NCI-H1436 (cell line): ENCODE data around the gene CEP85L.

Source experiments
- DNase-seq: peaks from one replicate; lab custom pipeline; 2025; lab: John Stamatoyannopoulos, UW

CEP85L gene

DNA sequence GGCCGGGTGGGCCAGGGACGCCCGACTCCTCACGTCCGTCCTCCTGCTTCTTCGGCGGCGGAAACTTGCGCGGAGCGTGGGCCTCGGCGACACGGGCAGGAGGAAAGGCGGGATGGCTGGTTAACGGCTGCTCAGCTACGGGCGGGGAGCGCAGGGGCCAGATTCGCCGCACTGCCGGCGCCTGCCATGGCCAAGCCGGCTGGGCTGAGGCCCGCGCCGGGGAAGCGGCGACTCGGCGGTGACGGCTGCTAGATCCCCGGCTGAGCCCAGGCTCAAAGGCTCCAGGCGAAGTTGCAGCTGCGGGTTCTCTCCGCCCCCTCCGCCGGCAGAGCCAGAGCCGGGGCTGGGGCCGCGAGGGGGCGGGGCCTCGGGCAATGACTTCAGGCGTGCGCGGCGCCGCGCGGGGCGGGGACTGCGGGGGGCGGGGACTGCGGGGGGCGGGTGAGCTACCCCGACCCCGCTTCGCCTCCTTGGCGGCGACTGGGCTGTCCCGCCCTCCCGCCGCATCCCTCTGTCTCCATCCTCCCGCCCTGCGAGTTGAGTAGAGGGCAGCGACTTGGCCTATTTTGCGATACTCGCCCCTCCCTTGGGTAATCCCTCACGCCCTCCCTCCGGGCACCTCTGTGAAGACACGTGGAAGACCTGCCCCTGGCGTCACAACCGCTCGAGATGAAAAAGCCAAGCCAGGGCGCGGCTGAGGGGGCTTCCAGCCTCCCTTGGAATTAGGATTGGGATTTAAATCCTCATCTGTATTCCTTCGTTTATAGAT lies at the start of gene CEP85L:
Gene CEP85L (minus strand): TSS at position 310 of the 769 bp plus-strand sequence. CDS start 322 bp downstream, outside the sequence.
- peak; percentile 93 for DNase-seq

DNA sequence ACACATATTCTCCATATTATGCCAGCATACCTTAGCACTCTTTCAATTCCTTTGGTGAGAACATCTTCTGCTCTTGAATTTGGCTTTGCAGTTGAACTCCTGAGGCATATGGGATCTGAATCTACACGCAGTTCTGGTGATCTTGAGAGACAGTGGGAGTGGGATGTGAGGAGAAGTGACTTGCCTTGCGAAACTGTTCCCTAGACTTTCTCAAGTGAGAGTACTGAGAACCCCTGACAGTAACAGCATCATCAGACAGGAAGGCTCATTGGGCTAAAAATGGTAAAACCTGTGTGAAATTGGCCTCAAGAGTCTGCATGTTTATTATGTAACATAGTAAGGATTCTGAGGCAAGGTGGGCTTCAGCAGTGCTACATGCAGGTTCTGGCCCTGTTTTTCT lies 49.1 kb upstream of the CEP85L start:
- DNase-seq: no peak

DNA sequence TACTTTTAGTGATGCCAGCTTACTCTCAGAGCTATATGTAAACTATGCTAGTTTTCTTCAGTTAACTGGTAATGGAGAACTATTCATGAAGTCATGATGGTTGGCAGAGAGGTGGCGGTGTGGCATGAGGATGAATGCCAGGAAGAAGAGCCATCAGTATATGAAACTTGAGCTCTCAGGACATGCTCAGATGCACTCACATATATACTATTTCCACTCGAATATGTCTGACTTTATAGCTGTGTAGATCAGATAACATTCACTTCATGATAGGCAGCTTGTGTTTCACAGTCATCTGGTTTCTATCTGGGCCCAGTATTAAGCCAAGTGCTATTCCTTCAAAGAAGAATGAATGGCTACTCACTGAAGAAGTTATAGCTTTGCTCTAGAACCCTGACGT lies 46.2 kb upstream of the CEP85L start:
- no peak for DNase-seq

DNA sequence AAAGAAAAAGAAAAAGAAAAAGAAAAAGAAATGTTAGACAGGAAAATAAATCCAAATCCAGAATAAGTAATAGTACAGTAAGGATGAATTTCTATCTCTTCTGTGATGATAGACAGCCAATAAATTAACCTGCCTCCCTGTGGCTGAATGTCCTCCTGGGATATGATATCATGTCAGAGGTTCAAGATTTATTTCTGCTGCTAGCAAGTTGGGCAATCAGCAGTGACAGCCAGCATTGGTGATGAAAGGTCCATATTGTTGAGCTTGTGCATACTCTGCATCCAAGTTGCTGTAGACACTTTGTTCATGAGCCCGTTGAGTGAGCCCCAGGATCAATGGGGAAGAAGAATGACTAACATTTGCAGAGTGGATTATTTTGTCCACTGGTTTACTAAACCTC lies 44.9 kb upstream of the CEP85L start:
- DNase-seq: no peak

DNA sequence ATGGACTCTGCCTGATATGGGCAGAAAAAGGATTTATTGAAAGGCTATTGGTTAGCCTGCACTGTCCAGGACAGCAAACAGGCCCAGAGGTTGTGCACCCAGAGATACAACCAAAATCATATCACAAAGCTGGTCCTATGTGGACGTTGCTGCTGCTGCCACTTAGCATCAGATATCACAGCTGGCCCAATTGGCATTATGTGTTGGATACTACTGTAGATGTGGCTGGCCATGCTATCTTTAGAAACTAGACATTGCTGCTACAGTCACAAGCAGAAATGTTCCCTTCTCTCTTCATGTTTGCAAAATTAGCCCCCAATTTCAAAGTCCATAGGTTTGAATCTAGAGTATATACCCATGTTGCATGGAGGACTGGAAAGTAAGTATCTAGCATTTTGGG lies 42.2 kb upstream of the CEP85L start:
- DNase-seq: no peak

DNA sequence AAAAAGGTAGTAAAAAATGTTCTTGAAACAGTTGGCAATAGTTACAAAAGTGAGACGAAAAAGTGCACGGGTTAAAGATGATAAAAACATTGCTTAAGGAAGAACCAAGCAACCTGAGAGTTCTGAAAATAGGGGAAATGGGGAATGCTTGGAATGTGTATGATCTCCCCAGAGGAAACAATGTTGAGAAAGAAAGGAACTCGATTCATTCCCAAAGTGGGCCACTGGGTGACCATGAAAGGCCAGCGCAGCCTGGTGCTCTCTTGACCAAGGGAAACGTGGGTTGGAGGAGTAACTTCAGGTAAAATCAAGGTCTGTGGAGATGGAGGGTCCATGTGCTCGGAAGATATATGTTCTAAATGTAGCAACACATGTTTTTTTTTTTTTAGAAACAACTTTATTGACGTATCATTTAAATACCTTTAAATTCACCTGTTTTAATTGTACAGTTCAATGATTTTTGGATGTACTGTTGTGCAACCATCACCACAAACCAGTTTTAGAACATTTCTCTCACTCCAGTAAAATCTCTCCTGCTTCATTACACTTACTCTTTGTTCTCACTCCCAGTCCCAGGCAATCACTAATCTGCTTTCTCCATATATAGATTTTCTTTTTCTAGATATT lies 34.5 kb upstream of the CEP85L start:
- DNase-seq: no peak

DNA sequence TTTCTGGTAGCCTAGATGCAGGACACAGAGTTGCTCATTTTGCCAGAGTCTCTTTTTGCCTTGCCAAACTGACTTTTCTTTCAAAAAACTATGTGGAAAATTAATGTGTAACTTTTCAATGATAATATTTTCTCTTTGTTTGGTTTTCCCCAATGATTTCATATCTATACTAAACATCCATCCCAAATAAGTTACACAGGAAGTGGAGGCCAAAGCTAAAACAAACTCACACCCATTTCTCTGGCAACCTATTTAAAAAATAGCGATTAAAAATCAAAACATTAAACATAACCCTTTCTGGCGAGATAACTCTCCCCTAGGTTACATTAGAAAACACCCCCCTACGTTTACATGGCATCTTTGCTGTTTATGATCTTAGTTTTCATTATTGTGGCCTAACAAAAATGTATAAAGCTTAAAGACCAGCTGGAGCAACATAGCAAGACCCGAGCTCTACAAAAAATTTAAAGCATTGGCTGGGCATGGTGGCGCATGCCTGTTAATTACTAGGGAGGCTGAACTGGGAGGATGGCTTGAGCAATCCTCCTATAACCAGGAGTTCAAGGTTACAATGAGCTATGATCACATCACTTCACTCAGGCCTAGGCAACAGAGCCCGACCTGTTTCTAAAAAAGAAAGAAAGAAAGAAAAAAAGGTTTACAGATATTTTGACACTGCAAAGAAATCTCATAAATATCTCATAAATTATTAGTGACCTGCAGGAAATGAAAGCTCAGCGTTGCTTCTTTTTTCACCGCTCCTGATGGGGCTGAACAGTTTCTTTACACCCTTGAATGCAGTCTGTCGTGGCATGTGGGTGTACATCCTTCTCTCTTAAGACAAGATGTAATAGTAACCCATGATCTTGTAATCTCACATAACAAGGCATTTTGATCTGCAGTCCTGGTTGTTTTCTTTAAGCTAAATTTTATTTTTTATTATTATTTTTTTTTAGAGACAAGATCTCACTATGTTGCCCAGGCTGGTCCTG lies 32.8 kb upstream of the CEP85L start:
- DNase-seq: no peak

DNA sequence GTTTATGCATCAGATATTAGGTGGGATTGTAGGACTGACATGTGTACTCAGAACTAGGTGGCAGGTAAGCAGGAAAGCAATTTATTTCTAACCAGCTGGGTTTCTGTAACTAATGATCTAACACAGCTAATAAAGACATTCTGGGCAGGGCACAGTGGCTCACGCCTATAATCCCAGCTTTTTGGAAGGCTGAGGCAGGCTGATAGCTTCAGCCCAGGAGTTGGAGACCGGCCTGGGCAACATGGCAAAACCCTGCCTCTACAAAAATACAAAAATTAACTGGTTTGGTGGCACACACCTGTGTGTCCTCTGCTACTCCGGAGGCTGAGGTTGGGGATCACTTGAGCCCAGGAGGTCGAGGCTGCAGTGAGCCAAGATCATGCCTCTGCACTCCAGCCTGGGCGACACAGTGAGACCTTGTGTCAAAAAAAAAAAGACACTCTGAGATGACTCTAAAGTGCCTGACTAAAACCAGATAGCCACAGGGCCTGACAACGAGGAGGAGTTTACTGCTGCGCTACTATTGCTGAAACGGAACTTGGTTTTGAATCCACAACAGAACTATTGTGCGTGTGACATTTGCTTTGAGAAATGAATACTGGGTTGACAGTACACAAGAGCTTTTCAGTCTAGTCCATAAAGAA lies 29.2 kb upstream of the CEP85L start:
- no peak for DNase-seq

DNA sequence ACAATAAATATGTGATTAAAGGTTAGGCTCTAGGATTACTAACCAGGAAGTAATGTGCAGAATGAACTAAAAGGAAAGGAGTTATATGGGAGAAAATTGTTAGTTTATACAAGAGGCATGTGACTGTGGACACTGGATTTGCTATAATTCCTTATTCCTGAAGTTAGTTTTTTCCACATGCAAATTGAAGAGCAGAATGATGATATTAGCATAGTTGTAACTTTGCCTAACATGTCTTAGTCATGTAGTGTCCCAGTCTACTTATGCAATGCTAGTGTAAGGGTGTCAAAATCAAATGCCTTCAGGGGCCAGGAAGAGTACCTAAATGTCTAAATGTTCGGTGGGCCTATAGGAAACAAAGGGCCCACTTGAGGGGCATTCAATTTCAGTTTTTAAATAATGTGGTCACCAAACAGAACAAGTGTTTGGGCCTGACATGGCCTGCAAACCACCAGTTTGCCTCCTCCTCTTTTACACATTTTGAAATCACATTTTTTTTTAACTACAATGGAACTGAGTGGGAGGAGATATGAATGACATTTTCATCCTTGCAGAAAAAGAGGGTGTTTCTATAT lies 28.0 kb upstream of the CEP85L start:
- DNase-seq: no peak

DNA sequence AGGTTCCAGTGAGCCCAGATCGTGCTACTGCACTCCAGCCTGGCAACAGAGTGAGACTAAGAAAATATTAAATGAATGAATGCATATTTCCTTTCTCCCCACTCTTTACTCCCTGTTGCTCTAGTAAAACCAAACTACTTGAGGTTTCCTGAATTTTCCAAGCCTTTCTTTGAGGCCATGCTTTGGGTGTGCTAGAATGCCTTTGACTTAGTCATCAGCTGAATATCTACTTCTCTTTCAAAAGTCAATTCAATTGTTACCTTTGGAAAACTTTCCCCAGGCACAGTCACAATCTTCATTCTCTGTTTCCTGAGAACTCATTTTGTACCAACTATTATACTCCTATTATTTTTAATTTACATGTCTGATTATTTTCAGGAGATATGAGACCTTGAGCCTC lies 27.5 kb upstream of the CEP85L start:
- no peak for DNase-seq

DNA sequence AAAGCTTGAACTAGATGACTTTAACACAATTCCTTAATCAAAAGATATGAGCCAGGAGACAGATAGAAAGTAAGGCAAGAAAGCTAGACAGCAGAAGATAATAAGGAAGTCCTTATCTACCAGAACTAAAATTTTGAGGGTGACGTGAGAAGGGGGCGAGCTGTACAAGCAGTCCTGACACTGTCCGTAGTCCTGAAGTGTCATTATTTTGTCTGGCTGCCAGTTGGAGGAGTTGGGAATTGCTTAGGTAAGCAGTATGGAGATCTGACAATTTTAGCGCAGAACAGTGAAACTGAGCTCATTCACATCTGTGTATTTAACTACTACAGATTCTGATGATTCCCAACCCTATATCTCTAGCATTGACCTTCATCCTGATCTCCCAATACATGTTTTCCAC lies 25.8 kb upstream of the CEP85L start:
- DNase-seq: no peak

DNA sequence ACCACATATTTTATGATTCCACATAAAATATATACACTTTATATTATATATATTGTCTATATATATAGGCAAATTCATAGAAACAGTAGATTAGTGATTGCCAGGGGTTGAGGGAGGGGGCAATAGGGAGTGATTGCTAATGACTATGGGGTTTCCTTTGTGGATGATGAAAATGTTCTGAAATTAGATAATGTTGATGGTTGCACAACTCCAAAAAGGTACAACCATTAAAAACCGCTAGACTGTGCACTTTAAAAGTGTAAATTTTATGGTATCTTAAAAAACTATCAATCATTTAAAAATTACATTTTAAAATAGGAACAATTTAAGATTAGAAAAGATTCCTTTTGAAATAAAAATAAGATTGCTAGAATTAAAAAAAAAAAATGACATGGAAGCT lies 23.8 kb upstream of the CEP85L start:
- no peak for DNase-seq

DNA sequence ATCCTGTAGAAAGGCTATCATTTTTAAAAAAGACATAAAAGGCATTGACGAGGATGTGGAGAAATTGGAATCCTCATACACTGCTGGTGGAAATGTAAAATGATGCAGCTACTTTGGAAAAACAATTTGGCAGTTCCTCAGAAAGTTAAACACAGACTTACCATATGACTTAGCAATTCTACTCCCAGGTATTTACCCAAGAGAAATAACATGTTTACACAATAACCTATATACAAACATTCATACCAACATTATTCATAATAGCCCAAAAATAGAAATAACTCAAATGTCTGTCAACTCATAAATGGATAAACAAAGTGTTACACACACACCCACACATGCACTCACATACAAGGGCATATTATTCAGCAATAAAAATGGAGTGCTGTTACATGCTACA lies 23.4 kb upstream of the CEP85L start:
- no peak for DNase-seq

DNA sequence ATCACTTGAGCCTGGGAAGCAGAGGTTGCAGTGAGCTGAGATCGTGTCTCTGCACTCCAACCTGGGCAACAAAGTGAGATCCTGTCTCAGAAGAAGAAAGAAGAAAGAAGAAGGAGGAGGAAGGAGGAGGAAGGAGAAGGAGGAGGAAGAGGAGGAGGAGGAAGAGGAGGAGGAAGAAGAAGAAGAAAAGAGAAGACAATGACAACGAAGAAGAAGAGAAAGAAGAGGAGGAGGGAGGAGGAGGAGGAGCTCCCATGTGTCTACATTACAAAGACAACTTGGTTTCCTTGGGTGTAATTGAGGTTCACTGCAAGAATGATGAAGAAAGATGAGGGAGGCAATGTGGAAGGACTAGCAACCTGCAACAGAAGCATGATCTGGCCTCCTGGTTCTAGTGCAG lies 21.3 kb upstream of the CEP85L start:
- DNase-seq: no peak

DNA sequence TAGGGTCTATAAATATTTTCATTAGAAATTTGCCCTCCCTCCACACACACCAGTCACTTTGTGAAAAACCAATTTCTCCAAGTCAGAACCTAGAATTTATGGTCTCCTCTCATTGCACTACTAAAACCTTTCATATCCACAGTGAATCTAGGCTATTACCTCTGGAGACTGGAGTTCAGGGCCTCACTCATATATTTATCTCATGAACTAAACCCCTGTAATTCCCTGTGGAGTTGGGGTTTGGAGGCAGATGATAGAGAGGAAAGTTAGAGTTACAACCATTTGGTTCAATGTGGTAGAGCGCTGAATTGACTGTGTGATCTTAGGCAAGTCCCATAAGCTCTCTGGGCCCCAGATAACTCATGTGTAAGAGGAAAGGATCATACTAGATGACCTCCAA lies 18.2 kb upstream of the CEP85L start:
- DNase-seq: no peak

DNA sequence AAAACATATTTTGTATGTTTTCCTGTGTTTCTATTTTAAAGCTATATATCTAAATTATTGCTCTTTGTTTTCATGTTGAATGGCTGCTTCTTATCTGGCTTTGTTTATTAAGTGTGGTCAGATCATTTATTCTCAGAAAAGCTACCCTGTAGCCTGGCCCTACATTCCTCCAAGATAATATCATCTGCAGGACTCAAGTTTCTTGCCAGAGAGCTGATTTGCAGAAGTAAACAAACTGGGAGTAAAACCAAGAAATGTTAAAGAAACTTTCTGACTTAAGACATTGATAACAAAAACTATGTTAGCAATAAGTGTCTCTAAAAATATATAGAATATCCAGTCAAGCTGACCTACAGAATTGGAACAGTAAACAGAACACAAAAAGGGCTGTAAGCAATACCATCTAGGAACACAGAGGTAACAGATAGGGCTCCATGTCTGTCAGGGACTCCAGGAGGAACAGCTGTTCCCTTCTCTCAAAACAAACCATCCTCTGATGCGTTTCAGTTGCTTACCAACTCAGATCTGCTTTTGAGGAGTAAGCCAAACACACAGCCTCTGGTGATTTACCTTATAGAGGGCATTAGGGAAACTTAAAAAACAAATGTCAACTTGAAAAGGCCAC lies 17.5 kb upstream of the CEP85L start:
- DNase-seq: no peak

DNA sequence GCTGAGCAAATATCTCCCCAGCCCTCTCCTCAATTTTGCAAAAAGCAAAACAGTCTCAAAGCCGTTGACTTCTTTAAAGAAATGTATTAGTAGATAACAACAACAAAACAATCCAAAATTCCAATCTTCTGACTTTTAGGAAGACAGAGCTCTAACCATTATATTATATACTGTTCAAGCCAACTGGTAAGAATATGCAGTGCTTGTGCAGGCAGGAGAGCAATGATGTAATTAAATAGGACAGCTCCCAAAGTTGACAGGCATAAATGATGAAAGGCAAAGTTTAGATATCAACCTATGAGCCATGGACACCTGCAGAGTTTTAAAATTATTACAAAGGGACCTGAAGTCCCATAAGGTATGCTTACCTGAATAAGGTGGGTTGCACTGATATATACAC lies 16.6 kb upstream of the CEP85L start:
- DNase-seq: no peak

DNA sequence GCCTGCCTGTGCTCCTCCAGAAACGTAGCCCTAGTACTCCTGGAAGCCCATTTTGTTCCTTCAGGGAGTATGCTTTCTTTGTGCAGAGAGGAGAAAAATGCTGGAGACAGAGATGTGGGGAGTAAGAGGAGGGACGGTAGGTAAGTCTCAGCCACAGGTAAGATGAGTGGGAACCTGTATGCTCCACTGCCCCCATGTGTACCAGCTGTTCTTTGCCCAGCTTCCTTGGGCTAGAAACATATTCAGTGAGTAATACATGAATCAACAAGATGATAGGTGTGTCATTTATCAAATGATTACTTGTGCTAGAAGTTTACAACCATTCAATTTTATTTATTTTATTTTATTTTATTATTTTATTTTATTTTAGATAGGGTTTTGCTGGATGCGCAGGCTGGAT lies 13.6 kb upstream of the CEP85L start:
- DNase-seq: no peak

DNA sequence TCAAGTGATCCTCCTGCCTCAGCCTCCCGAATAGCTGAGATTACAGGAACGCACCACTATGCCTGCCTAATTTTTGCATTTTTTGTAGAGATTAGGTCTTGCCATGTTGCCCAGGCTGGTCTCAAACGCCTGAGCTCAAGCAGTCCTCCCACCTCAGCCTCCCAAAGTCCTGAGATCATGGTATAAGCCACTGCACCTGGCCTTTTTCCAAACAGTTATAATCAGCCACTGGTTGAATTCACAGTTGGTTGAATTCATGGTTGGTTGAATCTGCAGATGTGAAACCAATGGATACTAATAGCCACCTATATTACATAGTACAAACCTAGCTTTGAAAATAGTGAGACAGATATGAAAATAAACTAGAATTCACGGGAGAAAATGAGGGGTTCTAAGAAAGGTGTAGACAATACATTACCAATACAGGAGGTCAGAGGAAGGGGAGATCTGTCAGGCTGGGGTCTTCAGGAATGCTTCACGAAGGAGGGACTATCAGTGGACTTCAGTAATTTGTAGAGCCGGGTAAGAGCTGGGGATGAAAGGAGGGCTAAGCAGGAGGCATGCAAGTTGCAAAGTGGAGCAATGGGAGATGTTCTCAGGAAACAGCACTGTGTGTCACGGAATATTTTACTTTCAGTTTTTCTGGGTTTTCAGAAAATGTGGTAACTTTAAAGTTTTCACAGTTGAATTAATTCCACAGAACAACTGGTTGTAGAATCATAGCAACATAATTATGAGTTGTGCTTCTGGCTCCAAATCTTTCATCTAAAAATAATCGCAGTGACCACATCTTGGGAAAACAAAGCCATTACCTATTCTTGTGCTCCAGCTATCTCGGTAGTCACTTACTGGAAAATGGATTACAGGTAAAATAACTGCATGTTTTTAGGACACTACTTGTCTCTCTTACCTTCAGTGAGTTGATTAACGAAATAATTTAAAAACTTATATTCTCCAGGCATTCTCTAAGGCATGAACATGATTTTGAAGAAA lies 12.9 kb upstream of the CEP85L start:
- DNase-seq: no peak

DNA sequence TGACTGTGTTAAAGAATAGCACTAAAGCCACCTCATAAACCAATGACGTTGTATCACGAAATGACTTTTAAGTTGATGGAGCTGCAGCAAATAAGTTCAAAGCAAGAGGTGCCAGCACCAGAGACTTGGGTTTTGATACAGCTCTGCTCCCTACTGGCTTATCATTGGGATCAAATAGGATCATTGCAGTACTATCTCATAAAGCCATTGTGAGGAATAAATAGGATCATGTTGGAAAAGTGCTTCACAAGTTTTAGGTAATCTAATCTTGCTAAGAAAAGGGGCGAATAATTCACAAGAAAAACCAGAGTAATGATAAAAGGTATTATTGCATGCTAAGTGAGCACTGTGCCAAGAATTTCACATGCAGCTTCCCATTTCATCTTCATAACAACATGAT lies 10.4 kb upstream of the CEP85L start:
- no peak for DNase-seq
